Activated CD4-positive, alpha-beta memory T cell treated with anti-CD3 and anti-CD28 coated beads for 36 hours (primary cell): ENCODE data around the gene LTO1. TPM values are rescaled to one million over a fixed set of nuclear protein-coding genes. Genes with fewer than 3 reads are reported as not detected.

Experiments used
- CTCF ChIA-PET: fragments of 350-600 bp; sonication (Branson Sonifier 250); formaldehyde crosslinking; loops from one replicate; lab custom pipeline; 2021; ENCODE audit warnings: antibody characterized with exemption, inconsistent platforms; lab: Charles Lee
- POLR2A ChIA-PET: fragments of 350-600 bp; sonication (Branson Sonifier 250); formaldehyde crosslinking; loops from one replicate; lab custom pipeline; 2021; ENCODE audit warnings: antibody characterized with exemption; lab: Charles Lee
- DNase-seq: peaks from one replicate; pipeline ENCODE4 v3.0.0-alpha.2; 2020
- H3K27ac Mint-ChIP-seq: one replicate; pipeline ENCODE4 v1.8.0; 2021; ENCODE audit warnings: mixed read lengths
- H3K27me3 Mint-ChIP-seq: one replicate; pipeline ENCODE4 v1.8.0; 2021; ENCODE audit warnings: mixed read lengths
- H3K36me3 Mint-ChIP-seq: one replicate; pipeline ENCODE4 v1.8.0; 2021; ENCODE audit warnings: mixed read lengths
- H3K4me1 Mint-ChIP-seq: one replicate; pipeline ENCODE4 v1.8.0; 2021; ENCODE audit warnings: low read depth, mixed read lengths
- H3K4me3 Mint-ChIP-seq: one replicate; pipeline ENCODE4 v1.8.0; 2021; ENCODE audit warnings: mild to moderate bottlenecking, mixed read lengths
- H3K9me3 Mint-ChIP-seq: one replicate; pipeline ENCODE4 v1.8.0; 2021; ENCODE audit warnings: mixed read lengths
- intact Hi-C: fragments of 100-400 bp; cut with micrococcal nuclease; formaldehyde crosslinking; loops from one replicate; pipeline ENCODE4 v1.15.1; 2023
- total RNA-seq, 2 experiments: library from RNA; stranded (reverse); gene quantifications; one replicate each; pipeline ENCODE4 v1.2.3, GENCODE V29; 2021

LTO1 gene
- total RNA-seq, 2 experiments from 2014 or later: 16.3 to 16.7 TPM

DNA sequence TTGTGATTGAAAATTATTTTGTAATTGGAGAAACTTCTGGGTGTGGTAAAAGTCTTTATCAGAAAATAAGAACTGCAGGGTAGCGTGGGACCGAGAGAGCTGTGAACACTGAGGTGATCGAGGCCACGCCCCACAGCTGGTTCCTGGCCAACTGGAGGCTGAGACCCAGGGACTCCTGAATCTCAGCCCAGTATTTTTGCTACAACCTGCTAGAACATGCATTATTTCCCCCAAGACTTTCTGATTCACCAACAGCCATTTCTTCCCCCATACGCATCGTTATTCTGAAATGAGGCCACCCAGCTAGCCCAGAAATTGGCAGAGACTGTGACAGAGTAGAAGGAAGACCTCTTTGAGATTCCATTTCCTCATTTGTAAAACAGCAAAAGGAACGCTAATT, 32.0 kb upstream of the LTO1 start:
- ChIA-PET CTCF (interaction anchor here (1.1 kb wide), 1 partner anchor 11 kb away, joined by 3 read pairs; no protein-coding TSS in a partner anchor), POLR2A (no interaction called here)
- H3K36me3 Mint-ChIP-seq: no peaks in the 10 kb centered on the region
- no peak overlapping the region for H3K27ac Mint-ChIP-seq
- peaks cover 29% of the 10 kb centered on the region for H3K27me3 Mint-ChIP-seq
- H3K4me3 Mint-ChIP-seq: no peak overlapping the region
- intact Hi-C loops: loop anchor here (5.0 to 10.0 kb wide), 2 partner anchors 108 to 180 kb away; partner anchors contain the start of gene FGF3
- H3K9me3 Mint-ChIP-seq: no peaks in the 10 kb centered on the region
- no peak for DNase-seq
- peaks cover 16% of the 10 kb centered on the region for H3K4me1 Mint-ChIP-seq

- ChIA-PET CTCF (no interaction called here), POLR2A (no interaction called here)
- Mint-ChIP-seq H3K27me3 (peaks cover 29% of the 10 kb centered on the region), H3K9me3 (no peaks in the 10 kb centered on the region), H3K4me3 (no peak overlapping the region), H3K27ac (no peak overlapping the region), H3K4me1 (peaks cover 9% of the 10 kb centered on the region), H3K36me3 (no peaks in the 10 kb centered on the region)
- intact Hi-C loops: loop anchor here (5.0 to 10.0 kb wide), 2 partner anchors 109 to 181 kb away; partner anchors contain the start of gene FGF3
- DNase-seq: no peak
Measured at GRCh38 chr11:69705901-69706787, 31.0 kb upstream of the LTO1 start.

- H3K27me3 Mint-ChIP-seq: peaks cover 33% of the 10 kb centered on the region
- DNase-seq: no peak
- H3K9me3 Mint-ChIP-seq: no peaks in the 10 kb centered on the region
- CTCF ChIA-PET: interaction anchor here (0.7 kb wide), 1 partner anchor 183 kb away, joined by 5 read pairs; no protein-coding TSS in a partner anchor
- H3K27ac Mint-ChIP-seq: no peak overlapping the region
- H3K4me1 Mint-ChIP-seq: peaks cover 9% of the 10 kb centered on the region
- intact Hi-C loops: loop anchor here (5.0 to 10.0 kb wide), 2 partner anchors 109 to 182 kb away; partner anchors contain the start of gene FGF3
- H3K4me3 Mint-ChIP-seq: no peak overlapping the region
- POLR2A ChIA-PET: no interaction called here
- H3K36me3 Mint-ChIP-seq: no peaks in the 10 kb centered on the region
Measured at GRCh38 chr11:69705351-69705811, 30.2 kb upstream of the LTO1 start.

DNA sequence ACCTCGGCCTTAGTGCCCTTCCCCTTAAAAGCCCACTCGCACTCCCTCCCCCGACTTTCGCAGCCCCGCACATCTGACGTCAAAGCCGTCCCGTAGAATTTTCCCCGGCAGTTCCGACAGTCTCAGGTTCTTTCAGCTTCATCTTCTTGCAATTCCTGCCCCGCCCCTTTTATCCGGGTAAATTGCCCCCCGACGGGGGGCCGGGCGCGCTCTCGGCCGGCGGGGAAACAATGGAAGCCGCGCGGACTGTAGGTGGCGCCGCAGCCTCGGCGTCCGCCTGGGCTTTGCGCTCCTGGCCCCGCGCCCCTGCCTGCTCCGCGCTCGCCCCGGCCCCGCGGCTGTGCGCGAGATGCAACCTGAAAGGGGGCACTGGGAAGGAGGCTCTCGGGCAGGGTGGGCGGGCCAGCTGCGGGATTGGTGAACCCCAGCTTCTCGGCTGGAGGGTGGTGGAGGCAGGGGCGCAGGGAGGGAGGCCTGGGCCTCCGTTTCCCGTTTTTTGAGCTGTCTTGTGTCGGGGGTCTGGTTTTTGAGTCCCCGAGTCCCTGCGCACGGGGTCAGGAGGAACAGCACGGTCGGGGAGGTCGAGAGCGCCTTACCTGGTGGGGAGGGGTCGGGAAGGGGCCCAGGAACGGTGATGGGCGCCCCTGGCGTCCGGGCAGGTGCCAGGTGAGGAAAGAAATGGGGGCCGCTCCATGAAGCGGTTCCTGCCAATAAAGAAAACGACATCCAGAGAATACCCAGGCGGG, 29.5 kb upstream of the LTO1 start:
- no peak for DNase-seq
- Mint-ChIP-seq H3K4me3 (no peak overlapping the region), H3K9me3 (no peaks in the 10 kb centered on the region), H3K27ac (no peak overlapping the region), H3K4me1 (peaks cover 9% of the 10 kb centered on the region), H3K27me3 (peaks cover 37% of the 10 kb centered on the region), H3K36me3 (no peaks in the 10 kb centered on the region)
- POLR2A ChIA-PET: no interaction called here
- CTCF ChIA-PET: interaction anchor here (0.7 kb wide), 1 partner anchor 184 kb away, joined by 5 read pairs; no protein-coding TSS in a partner anchor
- intact Hi-C loops: loop anchor here (5.0 to 10.0 kb wide), 2 partner anchors 110 to 183 kb away; partner anchors contain the start of gene FGF3

DNA sequence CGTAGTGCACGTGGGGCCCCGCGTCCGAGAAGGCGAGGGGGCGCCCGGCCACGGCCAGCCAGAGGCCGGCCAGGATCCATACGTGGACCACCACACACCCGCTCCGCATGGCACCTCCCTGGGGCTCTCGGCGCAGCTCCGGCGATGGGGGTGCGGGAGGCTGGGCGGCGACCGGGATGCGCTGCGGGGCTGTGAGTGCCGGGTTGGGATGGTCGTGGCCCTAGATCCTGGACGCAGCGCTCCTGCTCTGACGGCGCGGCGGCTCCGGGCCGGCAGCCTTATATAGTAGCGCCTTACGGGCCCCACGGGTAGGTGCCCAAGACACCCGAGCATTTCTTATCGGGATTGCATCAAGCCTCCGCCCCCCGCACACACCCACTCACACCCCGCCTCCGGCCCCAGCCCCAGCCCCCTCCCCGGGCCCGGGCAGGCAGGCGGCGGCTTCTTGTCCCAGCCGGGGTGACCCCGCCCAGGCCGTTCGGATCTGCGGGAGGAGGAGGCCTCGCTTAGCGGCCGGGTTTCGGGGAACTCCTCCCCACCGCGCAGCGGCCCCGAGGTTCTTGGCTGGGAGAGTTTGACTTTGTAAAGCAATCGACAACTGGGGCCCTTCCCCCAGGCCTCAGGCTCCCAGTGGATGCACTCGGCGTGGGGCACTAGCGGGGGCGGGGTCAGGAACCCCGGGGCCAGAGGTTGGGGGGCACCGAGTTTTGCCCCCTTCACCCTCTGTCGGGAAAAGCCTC, 28.8 kb upstream of the LTO1 start, which contains the start of gene FGF19:
TSS of gene FGF19 (minus strand) at position 255 of the 740 bp plus-strand sequence. CDS start at position 109, 146 bp downstream.
- ChIA-PET POLR2A (no interaction called here), CTCF (no interaction called here)
- intact Hi-C loops: loop anchor here (10.0 kb wide), 1 partner anchor 111 kb away; the partner anchor contains the start of gene FGF3
- no peaks in the 10 kb centered on the region for H3K36me3 Mint-ChIP-seq
- DNase-seq: no peak
- H3K27me3 Mint-ChIP-seq: peaks cover 37% of the 10 kb centered on the region
- peaks cover 9% of the 10 kb centered on the region for H3K4me1 Mint-ChIP-seq
- H3K9me3 Mint-ChIP-seq: no peaks in the 10 kb centered on the region
- H3K4me3 Mint-ChIP-seq: no peak within 1 kb of the TSS
- H3K27ac Mint-ChIP-seq: no peak within 1 kb of the TSS

DNA sequence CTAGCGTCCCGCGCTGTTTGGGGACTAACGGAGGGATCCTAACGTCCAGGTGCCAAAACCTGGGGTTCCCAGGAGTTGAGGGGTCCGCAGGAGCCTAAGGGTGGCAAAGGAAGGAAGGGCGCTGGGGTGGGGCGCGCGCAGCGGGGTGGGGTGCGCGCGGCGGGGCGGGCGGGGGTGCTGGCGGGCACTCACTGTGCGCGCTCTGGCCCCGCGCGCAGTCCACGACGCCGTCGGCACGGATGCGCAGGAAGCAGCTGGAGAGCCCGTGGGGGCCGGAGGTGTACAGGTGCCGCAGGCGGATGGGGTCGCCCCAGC, 28.3 kb upstream of the LTO1 start:
- no peak for DNase-seq
- Mint-ChIP-seq H3K4me3 (no peak overlapping the region), H3K27me3 (peaks cover 42% of the 10 kb centered on the region), H3K4me1 (peaks cover 9% of the 10 kb centered on the region), H3K27ac (no peak overlapping the region), H3K9me3 (no peaks in the 10 kb centered on the region), H3K36me3 (no peaks in the 10 kb centered on the region)
- CTCF ChIA-PET: no interaction called here
- intact Hi-C loops: loop anchor here (10.0 kb wide), 1 partner anchor 111 kb away; the partner anchor contains the start of gene FGF3
- POLR2A ChIA-PET: no interaction called here

- H3K36me3 Mint-ChIP-seq: no peaks in the 10 kb centered on the region
- H3K9me3 Mint-ChIP-seq: no peaks in the 10 kb centered on the region
- peaks cover 44% of the 10 kb centered on the region for H3K27me3 Mint-ChIP-seq
- intact Hi-C loops: loop anchor here (10.0 kb wide), 1 partner anchor 112 kb away; the partner anchor contains the start of gene FGF3
- H3K4me3 Mint-ChIP-seq: no peak overlapping the region
- CTCF ChIA-PET: no interaction called here
- peaks cover 9% of the 10 kb centered on the region for H3K4me1 Mint-ChIP-seq
- POLR2A ChIA-PET: no interaction called here
- no peak for DNase-seq
- H3K27ac Mint-ChIP-seq: no peak overlapping the region
Measured at GRCh38 chr11:69702769-69703452, 27.8 kb upstream of the LTO1 start.

GRCh38 chr11:69702239-69702691, 27.1 kb upstream of the LTO1 start:
- no peak overlapping the region for H3K4me3 Mint-ChIP-seq
- no peaks in the 10 kb centered on the region for H3K36me3 Mint-ChIP-seq
- intact Hi-C loops: loop anchor here (10.0 kb wide), 1 partner anchor 113 kb away; the partner anchor contains the start of gene FGF3
- no peak for DNase-seq
- no peak overlapping the region for H3K27ac Mint-ChIP-seq
- peaks cover 9% of the 10 kb centered on the region for H3K4me1 Mint-ChIP-seq
- H3K9me3 Mint-ChIP-seq: no peaks in the 10 kb centered on the region
- ChIA-PET CTCF (no interaction called here), POLR2A (no interaction called here)
- peaks cover 44% of the 10 kb centered on the region for H3K27me3 Mint-ChIP-seq

- Mint-ChIP-seq H3K27ac (no peak overlapping the region), H3K9me3 (no peaks in the 10 kb centered on the region), H3K4me1 (peaks cover 6% of the 10 kb centered on the region), H3K4me3 (no peak overlapping the region), H3K27me3 (peaks cover 42% of the 10 kb centered on the region), H3K36me3 (no peaks in the 10 kb centered on the region)
- DNase-seq: no peak
- ChIA-PET CTCF (no interaction called here), POLR2A (no interaction called here)
- intact Hi-C loops: loop anchor here (10.0 kb wide), 1 partner anchor 114 kb away; the partner anchor contains the start of gene FGF3
Measured at GRCh38 chr11:69700278-69701140, 25.4 kb upstream of the LTO1 start.

- Mint-ChIP-seq H3K27me3 (peaks cover 35% of the 10 kb centered on the region), H3K36me3 (no peaks in the 10 kb centered on the region), H3K27ac (no peak overlapping the region), H3K4me3 (no peak overlapping the region), H3K9me3 (no peaks in the 10 kb centered on the region), H3K4me1 (peaks cover 2% of the 10 kb centered on the region)
- ChIA-PET CTCF (no interaction called here), POLR2A (interaction anchor here (0.6 kb wide), 1 partner anchor 16 kb away, joined by 3 read pairs; no protein-coding TSS in a partner anchor)
- intact Hi-C loops: no loop called here
- no peak for DNase-seq
Measured at GRCh38 chr11:69699213-69699612, 24.1 kb upstream of the LTO1 start.
